OCI-LY1 (cell line): ENCODE measurements around the gene MT1A.

Source experiments
- H2AFZ ChIP-seq: fragments of 200-600 bp; sonication (generic), shearing (Covaris generic); 2 replicates; pipeline ENCODE4 v1.6.0; 2014; ENCODE audit warnings: antibody characterized with exemption, mild to moderate bottlenecking, low read length
- H3F3A ChIP-seq: fragments of 200-600 bp; sonication (generic), shearing (Covaris generic); 2 replicates; pipeline ENCODE4 v1.6.0; 2014; ENCODE audit warnings: mild to moderate bottlenecking, antibody characterized with exemption, low read length, moderate library complexity; ENCODE audit not compliant: insufficient read depth
- H3K27ac ChIP-seq: fragments of 200-600 bp; sonication (generic); 2 replicates; pipeline ENCODE4 v1.5.1; 2014; ENCODE audit warnings: low read length, mixed run types, mild to moderate bottlenecking, low read depth; ENCODE audit not compliant: poor library complexity, severe bottlenecking
- H3K27me3 ChIP-seq: fragments of 200-600 bp; sonication (generic); 2 replicates; pipeline ENCODE4 v1.6.0; 2014; ENCODE audit warnings: antibody characterized with exemption, mild to moderate bottlenecking, low read length, moderate library complexity; ENCODE audit not compliant: insufficient read depth
- H3K36me3 ChIP-seq: fragments of 200-600 bp; sonication (generic); 2 replicates; pipeline ENCODE4 v1.6.1; 2014; ENCODE audit warnings: mild to moderate bottlenecking, antibody characterized with exemption, low read length, moderate library complexity, mixed read lengths; ENCODE audit not compliant: insufficient read depth
- H3K4me1 ChIP-seq: fragments of 200-600 bp; sonication (generic); 2 replicates; pipeline ENCODE4 v1.5.1; 2014; ENCODE audit warnings: mild to moderate bottlenecking, low read length, moderate library complexity; ENCODE audit not compliant: insufficient read depth, severe bottlenecking
- H3K4me2 ChIP-seq: fragments of 200-600 bp; sonication (generic), shearing (Covaris generic); 2 replicates; pipeline ENCODE4 v1.6.1; 2014; ENCODE audit warnings: low read length
- H3K4me3 ChIP-seq: fragments of 200-600 bp; sonication (generic); 2 replicates; pipeline ENCODE4 v1.5.1; 2014; ENCODE audit warnings: low read length, low read depth, mild to moderate bottlenecking, mixed read lengths; ENCODE audit not compliant: poor library complexity, severe bottlenecking
- H3K79me2 ChIP-seq: fragments of 200-600 bp; shearing (Covaris generic); 2 replicates; pipeline ENCODE4 v1.6.1; 2016; ENCODE audit warnings: mixed run types, low read length, mixed read lengths; ENCODE audit not compliant: insufficient read depth
- H3K9ac ChIP-seq: fragments of 200-600 bp; sonication (generic), shearing (Covaris generic); 2 replicates; pipeline ENCODE4 v1.6.1; 2014; ENCODE audit warnings: mild to moderate bottlenecking, low read length, mixed read lengths
- H3K9me2 ChIP-seq: fragments of 200-600 bp; sonication (generic), shearing (Covaris generic); 2 replicates; pipeline ENCODE4 v1.6.1; 2014; ENCODE audit warnings: low read depth, mild to moderate bottlenecking, low read length, mixed read lengths
- H3K9me3 ChIP-seq: fragments of 200-600 bp; shearing (Covaris generic); 2 replicates; pipeline ENCODE4 v1.6.1; 2014; ENCODE audit warnings: low read length, mixed read lengths
- H4K20me1 ChIP-seq: fragments of 200-600 bp; sonication (generic), shearing (Covaris generic); 2 replicates; pipeline ENCODE4 v1.6.0; 2016; ENCODE audit warnings: mild to moderate bottlenecking, low read length; ENCODE audit not compliant: insufficient read depth
- EZH2 ChIP-seq: fragments of 200-600 bp; sonication (generic), shearing (Covaris generic); IDR thresholded peaks from 2 replicates; pipeline ENCODE4 v1.8.0; 2017; ENCODE audit warnings: borderline replicate concordance, mixed run types, mild to moderate bottlenecking, antibody characterized with exemption, low read length, moderate library complexity, mixed read lengths
- TF ChIP-seq, protein P1 (sequence below): fragments of 200-600 bp; sonication (generic), shearing (Covaris generic); IDR thresholded peaks from 2 replicates; pipeline ENCODE4 v1.5.1; 2017; ENCODE audit warnings: mild to moderate bottlenecking, antibody characterized with exemption, low read length, moderate library complexity, mixed read lengths

The MT1A gene

DNA sequence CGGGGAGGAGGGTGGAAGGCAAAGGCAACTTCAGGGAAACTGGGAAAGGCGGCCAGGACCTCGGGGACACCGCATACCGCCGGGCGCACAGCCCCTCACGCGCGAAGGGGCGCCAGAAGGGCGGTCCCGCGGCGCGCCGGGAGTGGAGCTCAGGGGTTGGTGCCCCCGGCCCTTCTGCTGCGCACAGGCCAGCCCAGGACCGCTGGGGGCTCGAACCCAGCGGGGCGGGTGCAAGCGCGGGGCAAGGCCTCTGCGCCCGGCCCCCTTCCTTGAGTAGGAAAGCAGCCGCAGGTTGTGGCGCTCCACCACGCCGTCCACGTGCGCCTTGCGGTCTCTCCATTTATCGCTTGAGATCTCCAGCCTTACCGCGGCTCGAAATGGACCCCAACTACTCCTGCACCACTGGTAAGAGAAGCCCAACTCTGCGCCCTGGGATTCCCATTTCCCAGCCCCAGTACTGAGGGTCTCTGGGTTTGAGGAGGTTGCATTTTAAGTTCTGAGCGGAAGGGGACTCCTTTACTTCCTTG lies 3.0 kb upstream of the MT1A start:
- no peaks in the 10 kb centered on the region for H3F3A ChIP-seq
- TF ChIP-seq, protein P1, sequence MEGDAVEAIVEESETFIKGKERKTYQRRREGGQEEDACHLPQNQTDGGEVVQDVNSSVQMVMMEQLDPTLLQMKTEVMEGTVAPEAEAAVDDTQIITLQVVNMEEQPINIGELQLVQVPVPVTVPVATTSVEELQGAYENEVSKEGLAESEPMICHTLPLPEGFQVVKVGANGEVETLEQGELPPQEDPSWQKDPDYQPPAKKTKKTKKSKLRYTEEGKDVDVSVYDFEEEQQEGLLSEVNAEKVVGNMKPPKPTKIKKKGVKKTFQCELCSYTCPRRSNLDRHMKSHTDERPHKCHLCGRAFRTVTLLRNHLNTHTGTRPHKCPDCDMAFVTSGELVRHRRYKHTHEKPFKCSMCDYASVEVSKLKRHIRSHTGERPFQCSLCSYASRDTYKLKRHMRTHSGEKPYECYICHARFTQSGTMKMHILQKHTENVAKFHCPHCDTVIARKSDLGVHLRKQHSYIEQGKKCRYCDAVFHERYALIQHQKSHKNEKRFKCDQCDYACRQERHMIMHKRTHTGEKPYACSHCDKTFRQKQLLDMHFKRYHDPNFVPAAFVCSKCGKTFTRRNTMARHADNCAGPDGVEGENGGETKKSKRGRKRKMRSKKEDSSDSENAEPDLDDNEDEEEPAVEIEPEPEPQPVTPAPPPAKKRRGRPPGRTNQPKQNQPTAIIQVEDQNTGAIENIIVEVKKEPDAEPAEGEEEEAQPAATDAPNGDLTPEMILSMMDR = no peak
- no peak for TF ChIP-seq EZH2
- no peaks in the 10 kb centered on the region for H3K9me3 ChIP-seq
- no peak overlapping the region for H3K9ac ChIP-seq
- no peaks in the 10 kb centered on the region for H3K79me2 ChIP-seq
- H3K4me2 ChIP-seq = no peak overlapping the region
- H3K4me3 ChIP-seq = no peak overlapping the region
- H3K27me3 ChIP-seq = no peaks in the 10 kb centered on the region; the same call in 1 of the 2 replicates
- no peaks in the 10 kb centered on the region for H3K36me3 ChIP-seq
- no peaks in the 10 kb centered on the region for H4K20me1 ChIP-seq
- no peak overlapping the region for H3K27ac ChIP-seq
- no peaks in the 10 kb centered on the region for H3K9me2 ChIP-seq
- no peaks in the 10 kb centered on the region for H3K4me1 ChIP-seq
- H2AFZ ChIP-seq = no peak overlapping the region

DNA sequence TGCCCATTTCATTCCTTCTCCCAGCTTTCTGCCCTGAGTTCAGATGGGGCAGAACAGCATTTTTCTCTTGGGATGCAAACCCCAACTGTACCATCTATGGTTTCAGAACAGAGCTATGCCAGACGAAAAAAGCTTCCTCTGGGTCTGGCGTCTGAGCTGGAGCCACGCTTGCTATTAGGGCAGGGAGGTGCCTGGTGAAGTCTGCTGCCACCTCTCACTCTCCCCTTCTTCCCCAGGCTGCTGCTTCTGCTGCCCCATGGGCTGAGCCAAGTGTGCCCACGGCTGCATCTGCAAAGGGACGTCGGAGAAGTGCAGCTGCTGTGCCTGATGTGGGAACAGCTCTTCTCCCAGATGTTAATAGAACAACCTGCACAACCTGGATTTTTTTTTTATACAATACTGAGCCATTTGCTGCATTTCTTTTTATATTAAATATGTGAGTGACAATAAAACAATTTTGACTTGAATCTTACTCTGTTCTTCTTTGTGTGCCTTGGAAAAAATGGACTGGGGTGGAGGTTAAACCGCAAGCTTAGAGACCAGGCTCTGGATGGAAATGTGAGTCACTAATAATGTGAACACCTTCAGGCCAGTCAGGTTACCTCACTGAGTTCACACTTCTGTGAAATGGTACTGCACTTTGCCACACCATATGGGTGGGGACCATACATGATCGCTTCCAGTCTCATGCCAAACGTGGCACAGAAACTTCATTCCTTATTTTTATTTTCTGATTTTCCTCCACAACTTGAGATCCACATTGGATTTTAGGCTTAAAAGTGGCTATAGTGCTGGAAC lies 1.7 kb upstream of the MT1A start:
- TF ChIP-seq, protein P1 = no peak
- TF ChIP-seq EZH2 = no peak
- Histone ChIP-seq H3F3A (no peaks in the 10 kb centered on the region), H3K36me3 (no peaks in the 10 kb centered on the region), H3K9me2 (no peaks in the 10 kb centered on the region), H3K27me3 (no peaks in the 10 kb centered on the region; the same call in 1 of the 2 replicates), H2AFZ (no peak overlapping the region), H3K9me3 (no peaks in the 10 kb centered on the region), H3K4me3 (no peak overlapping the region), H3K79me2 (no peaks in the 10 kb centered on the region), H3K27ac (no peak overlapping the region), H3K4me2 (no peak overlapping the region), H3K9ac (no peak overlapping the region), H3K4me1 (no peaks in the 10 kb centered on the region), H4K20me1 (no peaks in the 10 kb centered on the region)

DNA sequence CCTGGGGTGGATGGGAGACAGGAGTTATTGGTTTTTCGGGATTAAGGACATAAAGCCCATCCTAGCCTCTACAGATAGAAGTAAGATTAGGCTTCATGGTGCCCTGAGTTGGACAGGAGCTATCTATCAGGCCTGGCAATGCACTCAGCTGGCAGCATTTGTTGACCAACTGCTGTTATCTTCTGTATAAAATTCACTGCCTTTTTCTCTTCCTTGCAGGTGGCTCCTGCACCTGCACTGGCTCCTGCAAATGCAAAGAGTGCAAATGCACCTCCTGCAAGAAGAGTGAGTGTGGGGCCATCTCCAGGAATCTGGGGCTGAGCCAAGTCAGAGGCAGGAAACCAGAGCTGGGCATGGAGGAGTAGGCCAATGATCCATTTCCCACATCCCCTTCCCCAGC lies 579 bp downstream of the MT1A start:
- Histone ChIP-seq H3K9me3 (no peaks in the 10 kb centered on the region), H3K9me2 (no peaks in the 10 kb centered on the region), H3K4me2 (no peak overlapping the region), H4K20me1 (no peaks in the 10 kb centered on the region), H3K79me2 (no peaks in the 10 kb centered on the region), H3K27me3 (no peaks in the 10 kb centered on the region; the same call in 1 of the 2 replicates), H3F3A (no peaks in the 10 kb centered on the region), H3K36me3 (no peaks in the 10 kb centered on the region), H3K4me3 (no peak overlapping the region), H2AFZ (no peak overlapping the region), H3K4me1 (peaks cover 6% of the 10 kb centered on the region), H3K9ac (no peak overlapping the region), H3K27ac (no peak overlapping the region)
- TF ChIP-seq, protein P1 = no peak
- no peak for TF ChIP-seq EZH2
